Uterus (tissue), 2 donors: ENCODE results near the gene CARS1.

ENCODE experiments used
- CTCF ChIP-seq, 4 experiments: fragments of 200-600 bp in 2 of 4; fragments of 450-650 bp in 2 of 4; sonication (generic) in 2 of 4; IDR thresholded peaks; one replicate each; pipeline ENCODE4 v1.5.1; 2016 to 2019; ENCODE audit warnings: antibody characterized with exemption in 4 of 4, mild to moderate bottlenecking in 2 of 4, moderate library complexity in 1 of 4
- POLR2A ChIP-seq, 2 donors: fragments of 450-650 bp; IDR thresholded peaks; one replicate each; pipeline ENCODE4 v1.6.1; 2016; ENCODE audit warnings: antibody characterized with exemption in 2 of 2, mild to moderate bottlenecking in 1 of 2, moderate library complexity in 1 of 2

- TF ChIP-seq POLR2A (IDR thresholded peaks at IDR 0.05) (no peak), CTCF (IDR thresholded peaks at IDR 0.05) (no peak)
Measured at GRCh38 chr11:2983908-2984307, 73.3 kb downstream of the CARS1 start.
